ENCODE results near the gene CACNA2D1.

CACNA2D1 gene

DNA sequence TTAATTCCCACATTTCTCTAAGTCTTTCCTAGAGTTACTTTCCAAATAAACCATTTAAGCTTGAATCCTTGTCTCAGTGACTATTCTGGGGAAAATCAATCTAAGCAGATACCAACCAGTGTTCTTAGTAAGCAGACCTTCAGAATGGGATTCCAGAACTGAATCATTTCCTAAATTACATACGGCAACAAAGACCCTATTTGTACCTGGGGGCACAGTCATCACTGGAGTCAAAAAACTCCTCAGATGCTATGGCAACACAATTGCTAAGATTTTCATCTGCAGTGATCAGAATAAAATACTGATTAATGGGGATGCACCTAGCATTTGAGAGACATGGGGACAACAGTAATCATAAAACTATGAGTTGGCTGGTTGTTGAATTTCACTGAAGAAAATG lies 389.0 kb downstream of the CACNA2D1 start:
- Histone ChIP-seq H3K27me3 (ENCODE audit: control insufficient read depth, insufficient read depth, low read length) (no peaks in the 10 kb centered on the region), H3K79me2 (no peaks in the 10 kb centered on the region), H3K27ac (no peak overlapping the region), H3K4me1 (no peaks in the 10 kb centered on the region), H3K9me3 (ENCODE audit: control insufficient read depth, low read length) (no peaks in the 10 kb centered on the region), H3K9ac (no peak overlapping the region), H3K4me2 (ENCODE audit: low read length) (no peak overlapping the region), H3K4me3 (ENCODE audit: low read depth, low read length) (no peak overlapping the region), H3K36me3 (ENCODE audit: control insufficient read depth, insufficient read depth, low read length) (no peaks in the 10 kb centered on the region), H2AFZ (no peak overlapping the region)
- TF ChIP-seq, protein P1, sequence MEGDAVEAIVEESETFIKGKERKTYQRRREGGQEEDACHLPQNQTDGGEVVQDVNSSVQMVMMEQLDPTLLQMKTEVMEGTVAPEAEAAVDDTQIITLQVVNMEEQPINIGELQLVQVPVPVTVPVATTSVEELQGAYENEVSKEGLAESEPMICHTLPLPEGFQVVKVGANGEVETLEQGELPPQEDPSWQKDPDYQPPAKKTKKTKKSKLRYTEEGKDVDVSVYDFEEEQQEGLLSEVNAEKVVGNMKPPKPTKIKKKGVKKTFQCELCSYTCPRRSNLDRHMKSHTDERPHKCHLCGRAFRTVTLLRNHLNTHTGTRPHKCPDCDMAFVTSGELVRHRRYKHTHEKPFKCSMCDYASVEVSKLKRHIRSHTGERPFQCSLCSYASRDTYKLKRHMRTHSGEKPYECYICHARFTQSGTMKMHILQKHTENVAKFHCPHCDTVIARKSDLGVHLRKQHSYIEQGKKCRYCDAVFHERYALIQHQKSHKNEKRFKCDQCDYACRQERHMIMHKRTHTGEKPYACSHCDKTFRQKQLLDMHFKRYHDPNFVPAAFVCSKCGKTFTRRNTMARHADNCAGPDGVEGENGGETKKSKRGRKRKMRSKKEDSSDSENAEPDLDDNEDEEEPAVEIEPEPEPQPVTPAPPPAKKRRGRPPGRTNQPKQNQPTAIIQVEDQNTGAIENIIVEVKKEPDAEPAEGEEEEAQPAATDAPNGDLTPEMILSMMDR (IDR thresholded peaks at IDR 0.05): no peak

DNA sequence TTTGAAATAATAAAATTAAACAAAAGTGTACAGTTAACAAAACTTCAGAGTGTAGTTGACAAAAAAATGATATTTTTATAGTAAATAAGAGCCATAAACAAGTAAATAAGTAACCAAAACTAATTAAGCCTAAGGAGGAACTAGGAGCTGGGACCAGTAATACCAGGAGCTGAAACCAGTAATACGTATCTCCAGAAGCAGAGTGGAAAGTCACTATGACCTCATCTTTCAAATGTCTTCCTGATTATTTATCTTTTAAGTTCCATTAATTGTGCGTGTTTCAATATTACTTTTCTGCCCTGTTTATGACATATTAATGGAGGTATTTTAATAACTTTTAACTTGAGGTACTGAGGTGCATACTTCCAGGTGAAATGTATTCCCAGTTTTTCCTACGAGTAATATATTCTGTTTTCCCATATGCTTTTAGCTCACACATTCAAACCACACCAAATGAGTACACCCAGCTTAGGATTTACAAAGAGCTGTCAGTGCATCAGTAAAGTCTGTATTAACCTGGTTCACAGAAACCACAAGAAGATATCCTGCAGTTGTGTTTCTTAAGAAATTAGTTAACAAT lies 390.0 kb downstream of the CACNA2D1 start:
- Histone ChIP-seq H3K4me3 (ENCODE audit: low read depth, low read length) (no peak overlapping the region), H3K9ac (no peak overlapping the region), H3K79me2 (no peaks in the 10 kb centered on the region), H3K27me3 (ENCODE audit: control insufficient read depth, insufficient read depth, low read length) (no peaks in the 10 kb centered on the region), H3K9me3 (ENCODE audit: control insufficient read depth, low read length) (no peaks in the 10 kb centered on the region), H3K4me1 (no peaks in the 10 kb centered on the region), H2AFZ (no peak overlapping the region), H3K4me2 (ENCODE audit: low read length) (no peak overlapping the region), H3K27ac (no peak overlapping the region), H3K36me3 (ENCODE audit: control insufficient read depth, insufficient read depth, low read length) (no peaks in the 10 kb centered on the region)
- TF ChIP-seq, protein P1 (IDR thresholded peaks at IDR 0.05): no peak

DNA sequence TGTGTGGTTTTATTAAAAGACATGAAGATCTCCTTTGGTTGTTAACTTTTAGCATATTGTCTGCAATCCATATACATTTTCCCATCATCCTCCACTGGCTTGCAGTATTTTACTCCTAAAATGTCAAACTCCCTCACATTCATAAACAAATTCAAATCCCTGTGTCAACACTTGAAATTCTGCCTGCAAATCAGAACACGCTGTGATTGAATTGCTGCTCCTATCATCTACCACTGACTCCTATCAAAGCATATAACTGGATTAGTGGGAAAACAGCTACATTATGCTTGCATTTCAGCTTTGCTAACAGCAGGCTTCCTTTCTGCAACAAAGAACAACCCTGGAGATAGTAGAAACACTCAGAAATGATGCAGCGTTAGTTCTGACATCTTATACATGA lies 392.0 kb downstream of the CACNA2D1 start:
- Histone ChIP-seq H3K36me3 (ENCODE audit: control insufficient read depth, insufficient read depth, low read length) (no peaks in the 10 kb centered on the region), H3K9ac (no peak overlapping the region), H3K4me2 (ENCODE audit: low read length) (no peak overlapping the region), H2AFZ (no peak overlapping the region), H3K9me3 (ENCODE audit: control insufficient read depth, low read length) (no peaks in the 10 kb centered on the region), H3K4me1 (no peaks in the 10 kb centered on the region), H3K27ac (no peak overlapping the region), H3K79me2 (no peaks in the 10 kb centered on the region), H3K4me3 (ENCODE audit: low read depth, low read length) (no peak overlapping the region), H3K27me3 (ENCODE audit: control insufficient read depth, insufficient read depth, low read length) (no peaks in the 10 kb centered on the region)
- TF ChIP-seq, protein P1 (IDR thresholded peaks at IDR 0.05): no peak

DNA sequence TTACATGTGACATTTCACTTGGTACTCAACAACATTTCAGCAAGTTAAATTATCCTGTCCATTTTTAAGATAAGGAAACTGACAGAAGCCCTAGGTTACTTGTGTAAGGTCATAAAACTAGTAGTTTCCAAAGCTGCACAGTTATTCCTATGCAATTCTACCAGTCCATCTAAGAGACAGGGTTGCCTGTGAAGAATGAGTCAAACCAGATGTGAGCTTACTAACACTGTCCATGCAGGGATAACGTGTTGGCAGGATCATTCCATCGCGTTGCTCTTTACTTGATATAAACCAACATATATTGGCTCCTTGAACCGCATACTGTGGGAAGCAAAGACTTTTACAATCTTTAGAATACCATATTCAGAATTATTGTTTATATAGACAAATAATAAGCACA lies 392.8 kb downstream of the CACNA2D1 start:
- H3K36me3 ChIP-seq (ENCODE audit: control insufficient read depth, insufficient read depth, low read length): no peaks in the 10 kb centered on the region
- H3K4me3 ChIP-seq (ENCODE audit: low read depth, low read length): no peak overlapping the region
- H3K9ac ChIP-seq: no peak overlapping the region
- no peaks in the 10 kb centered on the region for H3K4me1 ChIP-seq
- H3K4me2 ChIP-seq (ENCODE audit: low read length): no peak overlapping the region
- TF ChIP-seq, protein P1 (IDR thresholded peaks at IDR 0.05): no peak
- H2AFZ ChIP-seq: no peak overlapping the region
- no peak overlapping the region for H3K27ac ChIP-seq
- H3K9me3 ChIP-seq (ENCODE audit: control insufficient read depth, low read length): no peaks in the 10 kb centered on the region
- H3K79me2 ChIP-seq: no peaks in the 10 kb centered on the region
- H3K27me3 ChIP-seq (ENCODE audit: control insufficient read depth, insufficient read depth, low read length): no peaks in the 10 kb centered on the region

DNA sequence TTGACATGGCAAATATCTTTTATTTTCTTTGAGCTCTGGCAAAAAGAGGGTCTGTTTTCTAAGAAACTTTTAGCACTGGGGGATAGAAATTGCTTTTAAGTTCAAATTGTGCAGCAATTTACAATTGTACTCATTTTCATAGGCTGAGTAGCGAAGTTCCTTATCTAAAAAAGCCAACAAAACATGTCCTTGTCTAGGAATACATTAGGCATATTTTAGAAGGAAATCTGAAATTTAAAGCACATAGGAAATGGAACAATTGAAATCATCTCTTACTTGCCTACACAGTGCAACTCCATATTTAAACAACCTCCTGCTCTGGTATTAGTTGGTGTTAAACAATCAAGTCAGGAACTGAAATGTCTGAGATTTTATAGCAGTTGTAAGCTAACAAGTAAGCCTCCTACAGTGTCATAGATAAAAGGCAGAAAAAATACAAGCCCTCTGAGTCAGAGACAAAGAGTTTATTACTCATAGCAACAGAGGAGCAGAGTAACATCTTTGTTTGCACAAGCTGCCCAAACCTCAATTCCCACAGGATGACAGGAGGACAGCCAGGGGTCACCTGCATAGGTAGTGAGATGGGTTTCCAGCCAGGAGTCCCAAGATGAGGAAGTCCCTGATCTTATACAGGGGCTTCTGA lies 393.6 kb downstream of the CACNA2D1 start:
- TF ChIP-seq, protein P1 (IDR thresholded peaks at IDR 0.05): no peak
- H3K27ac ChIP-seq: no peak overlapping the region
- no peaks in the 10 kb centered on the region for H3K4me1 ChIP-seq

More for the DNA sequence above, 393.6 kb downstream of the CACNA2D1 start:
- Histone ChIP-seq H3K9me3 (ENCODE audit: control insufficient read depth, low read length) (no peaks in the 10 kb centered on the region), H3K4me3 (ENCODE audit: low read depth, low read length) (no peak overlapping the region), H2AFZ (no peak overlapping the region), H3K4me2 (ENCODE audit: low read length) (no peak overlapping the region), H3K36me3 (ENCODE audit: control insufficient read depth, insufficient read depth, low read length) (no peaks in the 10 kb centered on the region), H3K9ac (no peak overlapping the region), H3K79me2 (no peaks in the 10 kb centered on the region), H3K27me3 (ENCODE audit: control insufficient read depth, insufficient read depth, low read length) (no peaks in the 10 kb centered on the region)

All from parathyroid adenoma (tissue), 2 donors.